NCI-H1092 (cell line): ENCODE data around the gene ELP5.

Source experiments
- DNase-seq: peaks from one replicate; lab custom pipeline; 2025; lab: John Stamatoyannopoulos, UW

ELP5 gene

DNA sequence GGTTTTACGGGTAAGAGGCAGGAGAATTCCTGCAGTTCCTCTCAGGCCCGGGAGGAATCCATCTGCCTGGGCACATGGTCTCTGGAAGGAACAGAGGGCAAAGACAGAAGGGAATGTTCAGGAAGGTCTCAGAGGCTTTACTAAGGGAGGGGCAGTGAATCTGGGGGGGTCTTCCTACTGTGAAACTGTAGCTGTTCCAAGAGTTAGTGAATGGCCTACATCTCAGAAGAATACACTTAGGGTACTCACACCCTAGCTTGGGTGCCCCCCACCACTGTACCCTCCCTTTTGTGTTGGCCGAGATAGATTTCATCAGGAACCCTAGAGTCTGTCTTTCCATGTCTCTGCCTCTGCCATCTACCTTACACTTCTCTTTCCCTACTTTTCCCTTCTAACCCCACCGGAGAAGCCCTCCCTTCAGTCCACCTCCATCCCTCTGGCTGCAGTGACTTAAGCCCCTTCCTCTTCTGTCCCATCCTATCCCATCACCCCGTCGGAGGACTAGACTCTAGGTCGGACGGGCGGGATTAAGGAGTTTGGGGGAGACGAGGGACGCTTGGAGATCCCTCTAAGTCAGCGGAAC is 32.7 kb upstream of the ELP5 start:
- no peak for DNase-seq

DNA sequence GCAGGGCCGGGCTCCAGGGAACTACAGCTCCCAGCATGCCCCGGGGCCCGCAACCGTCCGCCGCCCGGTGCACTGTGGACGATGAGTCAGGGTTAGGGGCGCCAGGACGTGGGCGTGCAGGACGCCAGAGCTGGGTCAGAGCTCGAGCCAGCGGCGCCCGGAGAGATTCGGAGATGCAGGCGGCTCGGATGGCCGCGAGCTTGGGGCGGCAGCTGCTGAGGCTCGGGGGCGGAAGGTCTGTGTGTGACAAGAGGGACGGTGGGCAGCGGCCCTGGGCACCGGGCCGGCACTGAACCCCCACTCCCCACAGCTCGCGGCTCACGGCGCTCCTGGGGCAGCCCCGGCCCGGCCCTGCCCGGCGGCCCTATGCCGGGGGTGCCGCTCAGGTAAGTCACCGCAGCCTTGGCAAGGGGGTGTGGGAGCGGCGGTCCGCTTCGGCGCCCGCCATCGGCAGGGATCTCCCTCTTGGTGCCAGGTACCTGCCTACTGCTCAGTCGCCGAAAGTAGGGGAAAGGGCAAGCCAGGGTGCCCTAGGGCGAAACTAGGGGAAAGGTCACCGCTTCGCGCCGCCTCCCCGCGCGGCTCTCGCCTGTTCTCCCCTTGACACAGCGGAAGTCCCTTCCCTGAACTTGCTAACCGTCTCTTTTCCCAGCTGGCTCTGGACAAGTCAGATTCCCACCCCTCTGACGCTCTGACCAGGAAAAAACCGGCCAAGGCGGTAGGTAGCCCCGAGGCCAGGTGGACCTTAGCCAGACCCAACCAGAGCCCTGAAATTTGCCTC is 32.0 kb upstream of the ELP5 start, which contains the start of the genes ACADVL and DLG4:
Gene ACADVL (plus strand): TSS at position 127 of the 781 bp plus-strand sequence. CDS start 47 bp downstream, at position 174.
Gene DLG4 (minus strand): TSS at position 25 of the 781 bp plus-strand sequence.
- peak; percentile 31 for DNase-seq

DNA sequence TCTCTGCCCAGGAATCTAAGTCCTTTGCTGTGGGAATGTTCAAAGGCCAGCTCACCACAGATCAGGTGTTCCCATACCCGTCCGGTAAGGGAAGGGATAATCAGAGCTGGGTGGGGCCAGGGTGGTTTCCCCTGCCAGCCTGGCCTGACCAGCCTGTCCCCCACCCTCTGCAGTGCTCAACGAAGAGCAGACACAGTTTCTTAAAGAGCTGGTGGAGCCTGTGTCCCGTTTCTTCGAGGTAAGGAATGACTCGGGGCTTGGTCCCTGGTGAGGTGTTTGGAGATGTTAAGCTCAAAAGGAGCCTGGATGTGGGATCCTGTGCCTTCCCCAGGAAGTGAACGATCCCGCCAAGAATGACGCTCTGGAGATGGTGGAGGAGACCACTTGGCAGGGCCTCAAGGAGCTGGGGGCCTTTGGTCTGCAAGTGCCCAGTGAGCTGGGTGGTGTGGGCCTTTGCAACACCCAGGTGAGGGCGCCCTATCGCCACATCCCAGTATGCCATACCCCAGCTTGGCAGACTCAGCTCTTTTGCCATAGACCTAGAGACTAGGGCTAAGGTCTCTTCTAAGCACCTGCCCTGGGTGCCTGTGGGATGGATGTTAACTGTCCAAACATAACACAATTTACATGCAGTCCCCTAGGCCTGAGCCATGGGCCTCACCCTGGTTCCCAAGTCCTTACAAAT is 31.3 kb upstream of the ELP5 start:
- peak; percentile 33 for DNase-seq

DNA sequence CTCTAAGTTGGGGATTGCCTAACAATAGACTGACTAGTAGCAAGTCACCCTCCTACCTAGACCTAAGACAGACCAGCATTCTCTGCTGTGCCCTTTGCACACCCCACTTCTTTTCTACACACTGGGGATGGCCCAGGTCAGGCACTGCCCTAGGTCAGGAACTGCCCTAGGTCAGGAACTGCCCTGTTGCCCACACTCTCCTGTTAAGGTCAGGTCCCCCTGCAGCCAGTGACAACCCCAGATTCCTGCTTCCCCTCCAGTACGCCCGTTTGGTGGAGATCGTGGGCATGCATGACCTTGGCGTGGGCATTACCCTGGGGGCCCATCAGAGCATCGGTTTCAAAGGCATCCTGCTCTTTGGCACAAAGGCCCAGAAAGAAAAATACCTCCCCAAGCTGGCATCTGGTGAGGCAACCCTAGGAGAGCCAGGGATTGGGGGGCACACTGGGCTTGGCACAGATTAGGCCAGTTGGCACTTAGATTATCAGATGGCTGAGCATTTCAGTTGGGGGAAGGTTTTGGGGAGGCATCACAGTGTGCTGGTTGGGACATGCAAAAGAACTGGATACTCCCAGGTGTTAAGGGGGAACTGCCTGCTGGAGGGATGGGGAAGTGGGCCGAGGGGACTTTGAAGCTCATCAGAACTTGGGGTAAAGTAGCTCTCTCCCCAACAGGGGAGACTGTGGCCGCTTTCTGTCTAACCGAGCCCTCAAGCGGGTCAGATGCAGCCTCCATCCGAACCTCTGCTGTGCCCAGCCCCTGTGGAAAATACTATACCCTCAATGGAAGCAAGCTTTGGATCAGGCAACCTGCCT is 30.5 kb upstream of the ELP5 start:
- no peak for DNase-seq

DNA sequence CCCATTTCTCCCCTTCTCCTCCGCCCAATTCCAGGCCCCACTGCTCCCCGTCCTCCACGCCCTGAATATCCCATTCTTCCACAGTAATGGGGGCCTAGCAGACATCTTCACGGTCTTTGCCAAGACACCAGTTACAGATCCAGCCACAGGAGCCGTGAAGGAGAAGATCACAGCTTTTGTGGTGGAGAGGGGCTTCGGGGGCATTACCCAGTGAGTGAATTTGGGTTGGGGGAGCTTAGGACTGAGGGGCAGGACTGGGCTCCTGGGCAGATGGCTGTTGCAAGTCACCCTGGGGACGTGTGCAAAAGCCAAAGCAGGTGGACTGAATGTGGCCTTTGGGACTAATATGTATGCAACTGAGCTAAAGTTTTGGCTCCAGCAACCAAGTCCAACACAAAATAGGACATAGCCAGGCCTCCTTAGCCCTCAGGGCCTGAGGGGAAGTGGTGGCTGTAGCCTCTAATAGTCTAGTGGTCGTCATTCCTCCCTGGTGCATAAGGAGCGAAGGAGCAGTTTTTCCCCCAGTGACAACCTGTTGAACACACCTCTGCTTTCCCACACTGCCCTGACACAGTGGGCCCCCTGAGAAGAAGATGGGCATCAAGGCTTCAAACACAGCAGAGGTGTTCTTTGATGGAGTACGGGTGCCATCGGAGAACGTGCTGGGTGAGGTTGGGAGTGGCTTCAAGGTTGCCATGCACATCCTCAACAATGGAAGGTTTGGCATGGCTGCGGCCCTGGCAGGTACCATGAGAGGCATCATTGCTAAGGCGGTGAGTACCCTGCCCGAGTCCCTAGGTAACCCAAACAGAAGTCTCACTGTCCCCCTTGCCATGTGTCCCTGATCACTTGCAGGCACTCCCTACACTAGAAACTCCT is 29.7 kb upstream of the ELP5 start:
- no peak for DNase-seq

DNA sequence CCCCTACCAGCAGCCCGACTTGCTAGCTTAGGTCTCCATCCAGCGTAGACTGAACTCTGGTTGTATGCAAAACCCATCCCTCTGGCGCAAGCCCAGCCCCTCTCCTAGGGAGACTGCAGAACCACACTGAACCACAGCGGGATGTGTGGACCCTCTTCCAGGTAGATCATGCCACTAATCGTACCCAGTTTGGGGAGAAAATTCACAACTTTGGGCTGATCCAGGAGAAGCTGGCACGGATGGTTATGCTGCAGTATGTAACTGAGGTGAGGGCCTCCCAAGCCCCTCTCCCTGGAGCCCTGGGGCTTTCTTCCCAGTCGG is 29.1 kb upstream of the ELP5 start:
- no peak for DNase-seq

DNA sequence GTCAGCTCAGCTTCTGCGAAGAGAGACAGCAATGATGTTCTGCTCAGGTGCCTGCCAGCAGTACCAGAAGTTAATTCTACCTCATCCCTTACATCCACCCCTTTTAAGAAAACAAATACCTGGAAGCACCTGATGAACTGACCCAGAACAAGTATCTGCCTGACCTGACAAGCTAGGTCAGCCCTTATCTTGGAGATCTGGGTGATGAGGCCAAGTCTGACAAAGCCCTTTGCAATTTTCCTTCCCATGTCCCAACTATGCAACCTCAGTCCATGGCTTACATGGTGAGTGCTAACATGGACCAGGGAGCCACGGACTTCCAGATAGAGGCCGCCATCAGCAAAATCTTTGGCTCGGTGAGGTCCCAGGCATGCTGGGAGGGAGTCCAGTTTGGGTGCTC is 28.6 kb upstream of the ELP5 start:
- DNase-seq: no peak

DNA sequence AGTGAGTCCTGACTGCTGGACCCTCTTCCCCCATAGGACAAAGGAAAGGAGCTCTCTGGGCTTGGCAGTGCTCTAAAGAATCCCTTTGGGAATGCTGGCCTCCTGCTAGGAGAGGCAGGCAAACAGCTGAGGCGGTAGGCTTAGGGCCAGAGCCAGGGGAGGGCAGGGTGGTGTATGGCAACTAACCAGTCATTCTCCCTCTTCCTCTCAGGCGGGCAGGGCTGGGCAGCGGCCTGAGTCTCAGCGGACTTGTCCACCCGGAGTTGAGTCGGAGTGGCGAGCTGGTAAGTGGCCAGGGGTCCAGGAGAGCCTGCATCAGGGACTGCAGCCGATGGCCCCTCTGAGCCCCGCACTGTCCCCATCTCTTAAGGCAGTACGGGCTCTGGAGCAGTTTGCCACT is 27.9 kb upstream of the ELP5 start:
- DNase-seq: no peak

DNA sequence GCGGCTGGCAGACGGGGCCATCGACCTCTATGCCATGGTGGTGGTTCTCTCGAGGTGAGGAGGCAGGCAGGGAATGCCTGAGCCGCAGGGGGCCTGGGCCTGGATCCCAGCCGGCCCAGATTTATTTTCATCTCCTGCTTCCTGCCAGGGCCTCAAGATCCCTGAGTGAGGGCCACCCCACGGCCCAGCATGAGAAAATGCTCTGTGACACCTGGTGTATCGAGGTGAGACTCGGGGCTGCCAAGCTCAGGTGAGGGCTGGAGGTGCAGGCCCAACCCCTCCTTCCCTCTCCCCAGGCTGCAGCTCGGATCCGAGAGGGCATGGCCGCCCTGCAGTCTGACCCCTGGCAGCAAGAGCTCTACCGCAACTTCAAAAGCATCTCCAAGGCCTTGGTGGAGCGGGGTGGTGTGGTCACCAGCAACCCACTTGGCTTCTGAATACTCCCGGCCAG is 27.3 kb upstream of the ELP5 start:
- no peak for DNase-seq

DNA sequence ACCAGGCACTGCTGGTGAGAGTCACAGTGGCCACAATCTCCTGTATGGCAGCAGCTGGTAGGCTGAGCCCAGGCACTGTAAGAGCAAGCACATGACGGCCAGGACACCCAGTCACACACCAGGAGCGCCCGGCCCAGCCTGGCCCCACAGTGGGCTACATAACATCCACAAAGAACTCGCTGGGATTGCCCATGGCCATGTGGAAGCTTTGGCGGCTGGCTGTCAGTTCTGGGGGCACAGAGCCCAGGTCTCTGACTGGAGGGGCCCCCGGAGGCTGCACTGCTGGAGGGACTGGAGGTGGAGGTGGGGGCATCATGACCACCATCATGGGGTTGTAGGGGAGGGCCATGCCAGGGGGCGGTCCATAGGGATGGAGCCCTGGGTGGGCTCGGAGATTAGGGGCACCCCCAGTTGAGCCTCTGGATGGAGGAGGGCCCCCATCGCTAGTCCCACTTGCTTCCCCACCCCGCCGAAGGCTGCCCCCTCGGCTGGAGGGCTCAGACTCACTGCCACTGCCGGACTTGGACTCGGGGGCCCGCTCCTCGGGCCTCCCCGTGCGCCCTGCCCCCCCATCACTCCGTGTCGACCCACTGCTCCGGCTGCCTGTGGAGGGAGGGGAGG is 26.2 kb upstream of the ELP5 start:
- DNase-seq: no peak

DNA sequence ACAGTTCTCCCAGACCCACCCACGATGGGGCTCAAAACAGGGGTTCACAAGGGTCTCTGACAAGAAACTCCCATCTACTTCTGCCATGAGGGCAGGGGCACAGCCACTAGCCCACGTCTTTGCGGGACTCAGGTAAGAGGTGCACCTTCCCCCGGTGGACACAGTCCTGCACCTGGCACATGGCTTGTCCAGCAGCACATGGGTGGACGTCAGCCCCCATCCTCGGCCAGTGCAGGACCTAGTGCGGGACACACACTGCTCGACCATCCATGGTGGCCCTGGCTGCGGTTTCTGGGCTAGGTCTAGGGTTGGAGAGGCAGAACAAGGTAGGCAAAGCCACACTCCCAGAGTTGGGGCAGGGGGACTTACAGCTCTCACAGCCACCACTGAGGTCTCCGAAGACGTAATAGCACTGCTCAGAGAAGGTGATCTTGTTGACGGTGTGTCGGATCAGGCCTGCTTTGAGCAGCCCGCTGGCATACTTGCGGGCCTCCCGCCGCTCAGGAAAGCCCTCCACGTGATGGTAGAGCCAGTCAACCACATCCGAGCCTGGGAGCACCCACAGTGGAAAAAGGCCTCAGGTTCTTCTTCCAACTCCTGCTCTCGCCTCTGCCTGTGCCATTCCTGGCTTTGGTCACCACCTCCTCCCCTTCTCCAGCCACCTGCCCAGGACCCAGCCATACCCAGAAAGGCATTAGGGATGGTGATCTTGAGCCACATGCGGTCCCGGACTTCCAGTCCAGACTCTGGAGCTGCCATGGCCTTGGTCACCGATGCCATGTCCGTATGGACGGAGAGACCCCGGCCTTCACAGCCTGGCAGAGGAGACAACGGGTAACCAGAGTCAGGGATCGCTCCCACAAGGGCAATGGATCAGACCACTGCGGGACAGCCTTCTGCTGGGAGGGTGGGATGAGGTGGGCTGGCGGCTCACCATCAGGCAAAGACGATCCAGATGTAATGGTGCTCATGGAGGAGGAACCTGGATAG is 25.0 kb upstream of the ELP5 start:
- DNase-seq: no peak

DNA sequence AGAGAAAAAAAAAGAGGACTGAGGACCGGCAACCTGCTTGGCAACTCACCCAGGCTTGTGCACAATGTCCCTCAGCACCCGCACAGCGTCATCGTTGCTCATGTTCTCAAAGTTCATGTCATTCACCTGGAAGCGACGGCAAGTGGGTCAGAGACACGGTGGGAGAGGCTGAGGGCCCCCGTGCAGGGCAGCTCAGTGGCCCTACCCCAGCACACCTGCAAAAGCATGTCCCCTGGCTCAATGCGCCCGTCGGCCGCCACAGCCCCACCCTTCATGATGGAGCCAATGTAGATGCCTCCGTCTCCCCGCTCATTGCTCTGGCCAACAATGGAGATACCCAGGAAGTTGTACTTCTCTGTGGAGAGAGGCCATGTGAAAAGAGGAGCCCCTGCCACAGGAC is 23.1 kb upstream of the ELP5 start:
- DNase-seq: no peak

DNA sequence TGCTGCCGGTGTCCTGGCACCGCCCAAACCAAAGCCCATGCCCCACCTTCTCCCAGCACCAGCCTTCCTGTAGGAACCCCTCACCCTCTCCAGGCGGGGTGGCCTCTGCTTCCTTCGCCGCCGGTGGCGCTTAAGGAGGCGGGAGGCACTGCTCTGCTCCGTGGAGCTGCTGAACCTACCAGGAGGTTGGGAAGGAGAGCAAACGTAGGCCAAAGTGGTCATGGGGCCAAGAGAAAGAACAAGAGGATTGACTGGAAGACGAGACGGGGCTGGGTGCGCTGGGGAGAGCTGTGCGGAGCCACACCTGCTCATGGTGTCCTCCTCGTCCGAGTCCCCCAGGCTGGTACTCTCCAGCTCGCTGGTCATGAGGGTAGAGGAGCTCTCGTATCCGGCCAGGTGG is 22.5 kb upstream of the ELP5 start:
- no peak for DNase-seq

DNA sequence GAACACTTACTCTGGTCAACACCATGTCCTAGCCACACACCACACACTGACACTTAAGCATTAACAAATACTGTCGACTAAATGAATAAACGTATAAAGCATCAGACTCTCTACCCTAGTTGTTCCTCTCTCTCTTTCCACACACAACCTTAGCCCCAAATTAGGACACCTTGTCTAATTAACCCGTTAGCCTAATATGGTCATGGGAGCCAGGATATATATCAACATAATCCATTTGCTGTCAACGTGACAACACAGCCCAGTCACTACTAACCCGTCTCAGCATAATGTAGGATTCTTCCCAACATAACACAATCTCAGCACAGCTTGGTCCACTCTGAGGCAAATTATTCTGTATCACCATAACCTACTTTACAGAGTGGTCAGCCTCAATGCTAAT is 19.9 kb upstream of the ELP5 start:
- no peak for DNase-seq

DNA sequence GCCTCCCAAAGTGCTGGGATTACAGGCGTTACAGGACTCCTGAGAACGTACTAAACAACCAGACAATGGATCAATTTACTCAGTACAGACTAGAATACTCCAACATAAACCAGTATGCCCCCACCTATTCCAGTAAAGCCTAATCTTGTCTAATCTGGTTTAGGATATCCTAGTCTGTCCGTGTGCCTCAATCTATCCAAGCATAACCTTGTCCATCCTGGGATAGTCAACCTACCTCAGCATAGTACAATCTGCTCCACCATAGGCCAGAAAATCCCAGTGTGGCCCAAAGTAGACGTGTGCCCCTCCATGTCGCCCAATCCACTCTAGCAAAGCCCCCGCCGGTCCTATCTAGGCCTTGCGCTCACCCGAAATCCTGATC is 18.3 kb upstream of the ELP5 start:
- DNase-seq: no peak

DNA sequence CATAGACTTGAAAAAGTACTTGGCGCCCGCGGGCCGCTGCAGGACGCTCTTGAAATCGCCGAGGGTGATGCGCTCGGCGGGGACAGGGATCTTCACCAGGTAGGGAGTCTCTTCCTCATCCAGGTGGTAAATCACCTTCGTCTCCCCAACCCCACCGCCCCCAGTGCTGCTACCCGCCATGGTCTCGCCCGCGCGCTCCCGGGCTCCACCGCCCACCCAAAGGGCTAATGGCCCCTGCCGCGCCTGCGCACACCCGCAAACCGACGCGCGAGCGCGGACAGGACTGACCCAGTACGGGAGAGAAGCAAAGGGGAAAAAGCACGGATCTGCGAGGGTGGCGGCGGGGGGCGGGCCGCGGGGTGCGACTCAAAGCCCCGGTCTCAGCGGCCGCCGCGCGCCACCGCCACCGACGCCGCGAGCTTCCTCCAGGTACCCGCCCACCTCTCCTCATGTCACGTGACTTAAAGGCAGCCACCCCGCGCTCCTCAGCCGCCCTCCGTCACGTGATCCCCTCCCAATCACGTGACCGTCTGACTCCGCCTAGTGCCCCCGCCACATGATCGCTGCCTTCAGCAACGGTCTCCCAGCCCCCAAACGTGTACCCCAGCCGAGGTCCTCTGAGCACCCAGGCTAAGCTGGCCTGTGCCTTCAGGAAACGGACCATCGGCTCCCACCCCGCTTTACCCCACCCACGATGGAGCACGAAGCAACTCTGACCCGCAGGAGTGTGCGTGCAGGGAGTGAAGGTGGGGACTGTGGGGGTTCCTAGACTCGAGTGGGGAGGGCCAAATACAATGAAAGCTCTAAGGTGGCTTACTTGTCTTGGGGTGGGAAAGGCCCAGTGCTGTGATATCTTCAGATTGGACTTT is 17.7 kb upstream of the ELP5 start, which contains the start of gene DVL2:
Gene DVL2 (minus strand): TSS at position 435 of the 869 bp plus-strand sequence. CDS start 255 bp downstream, at position 180.
- peak; percentile 78 for DNase-seq

DNA sequence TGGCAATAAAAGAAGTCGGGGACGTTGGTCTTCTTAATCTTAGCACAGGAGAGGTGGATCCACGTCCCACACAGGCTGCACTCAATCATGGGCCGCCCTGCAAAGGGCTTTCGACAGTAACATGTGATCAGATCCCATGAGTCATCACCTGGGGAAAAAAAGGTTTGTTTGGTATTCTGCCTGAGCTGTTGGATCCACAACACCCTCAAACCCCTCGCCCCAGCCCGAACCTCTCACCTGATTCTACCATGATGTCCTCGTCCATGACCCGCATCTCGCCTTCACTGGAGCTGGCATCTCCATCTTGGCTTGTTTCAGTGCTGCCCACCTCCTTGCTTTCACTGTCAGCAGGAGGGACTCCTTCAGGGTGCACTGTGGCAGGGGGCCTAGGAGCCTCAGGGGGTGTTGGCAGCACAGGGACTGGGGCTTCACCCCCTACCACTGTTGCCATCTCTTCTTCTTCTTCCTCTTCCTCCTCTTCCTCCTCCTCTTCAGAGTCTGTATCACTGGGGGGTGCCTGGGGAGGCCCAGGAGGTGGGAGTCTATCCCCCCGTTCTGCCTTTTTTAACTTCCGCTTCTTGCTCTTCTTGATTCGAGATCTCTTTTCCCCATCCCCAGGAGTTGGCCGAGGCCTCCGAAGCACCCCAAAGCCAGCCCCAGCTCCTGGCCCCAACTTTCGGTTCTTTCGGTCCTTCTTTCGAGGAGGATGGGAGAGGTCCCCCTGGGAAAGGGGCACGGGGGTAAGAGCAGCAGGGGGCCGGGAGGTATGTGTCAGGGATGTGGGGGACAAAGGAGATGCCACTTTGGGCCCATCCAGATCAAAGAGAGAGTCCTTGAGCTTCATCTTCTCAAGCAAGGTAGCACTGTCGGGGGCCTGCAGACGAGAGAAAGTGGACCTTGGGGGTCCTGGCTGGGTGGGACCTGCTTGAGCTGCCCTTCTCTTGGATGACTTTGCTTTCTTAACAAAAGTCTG is 16.0 kb upstream of the ELP5 start:
- DNase-seq: no peak
